Astrocyte (in vitro differentiated cells and primary cell): ENCODE results near the gene PHLDA2.

Experiments
- CTCF ChIP-seq: IDR thresholded peaks from 2 replicates; pipeline ENCODE4 v1.5.1; 2011; ENCODE audit warnings: low read depth, mild to moderate bottlenecking, inconsistent platforms, low read length, moderate library complexity; ENCODE audit not compliant: insufficient read depth
- EZH2 ChIP-seq: IDR thresholded peaks from 2 replicates; pipeline ENCODE4 v1.6.1; 2012; ENCODE audit warnings: mild to moderate bottlenecking, low read length, inconsistent platforms; ENCODE audit not compliant: insufficient read depth

GRCh38 chr11:2924821-2925675 is 4.2 kb downstream of the PHLDA2 start:
- TF ChIP-seq CTCF (no peak), EZH2 (no peak)
